ENCODE data around the gene WDR87. TPM values are rescaled to one million over a fixed set of nuclear protein-coding genes. Genes with fewer than 3 reads are reported as not detected.
A peak's percentile ranks its signal among the peaks of the same experiment; 100 is the strongest.

WDR87 gene
- total RNA-seq, 1 experiment from 2014 or later, result not detected

GRCh38 chr19:37936166-37936565 is 29.8 kb upstream of the WDR87 start:
- H3K9ac ChIP-seq (ENCODE audit: low read length), result no peak overlapping the region
- H3K27ac ChIP-seq (ENCODE audit: low read length), result no peak overlapping the region
- peaks cover 20% of the 10 kb centered on the region for H3K4me1 ChIP-seq (ENCODE audit: low read length)

GRCh38 chr19:37935341-37935740 is 28.9 kb upstream of the WDR87 start:
- H3K9ac ChIP-seq (ENCODE audit: low read length), result no peak overlapping the region
- H3K36me3 ChIP-seq (ENCODE audit: insufficient read depth, low read length), result peaks cover 69% of the 10 kb centered on the region
- no peaks in the 10 kb centered on the region for H4K20me1 ChIP-seq (ENCODE audit: insufficient read depth, low read depth, low read length)
- no peak for DNase-seq
- H3K27ac ChIP-seq (ENCODE audit: low read length), result no peak overlapping the region
- no peaks in the 10 kb centered on the region for H3K27me3 ChIP-seq (ENCODE audit: low read length)
- peaks cover 20% of the 10 kb centered on the region for H3K4me1 ChIP-seq (ENCODE audit: low read length)
- H3K9me3 ChIP-seq (ENCODE audit: low read length), result peaks cover 28% of the 10 kb centered on the region
- H3K4me2 ChIP-seq (ENCODE audit: low read depth, low read length, poor library complexity, severe bottlenecking), result no peak overlapping the region
- peaks cover 98% of the 10 kb centered on the region for H3K79me2 ChIP-seq (ENCODE audit: low read length)
- H3K9me2 ChIP-seq (replicated peaks; ENCODE audit: insufficient read depth, low read length), result no peaks in the 10 kb centered on the region
- H2AFZ ChIP-seq (ENCODE audit: low read length), result no peak overlapping the region
- H3K4me3 ChIP-seq (ENCODE audit: low read length), result no peak overlapping the region

More at GRCh38 chr19:37936166-37936565, 29.8 kb upstream of the WDR87 start:
- Histone ChIP-seq H3K9me3 (ENCODE audit: low read length) (peaks cover 28% of the 10 kb centered on the region), H4K20me1 (ENCODE audit: insufficient read depth, low read depth, low read length) (no peaks in the 10 kb centered on the region), H3K4me2 (ENCODE audit: low read depth, low read length, poor library complexity, severe bottlenecking) (no peak overlapping the region), H3K9me2 (replicated peaks; ENCODE audit: insufficient read depth, low read length) (no peaks in the 10 kb centered on the region), H3K27me3 (ENCODE audit: low read length) (no peaks in the 10 kb centered on the region), H3K36me3 (ENCODE audit: insufficient read depth, low read length) (peaks cover 61% of the 10 kb centered on the region), H2AFZ (ENCODE audit: low read length) (no peak overlapping the region), H3K79me2 (ENCODE audit: low read length) (peaks cover 98% of the 10 kb centered on the region), H3K4me3 (ENCODE audit: low read length) (no peak overlapping the region)
- DNase-seq, result no peak

- Histone ChIP-seq H3K4me2 (ENCODE audit: low read depth, low read length, poor library complexity, severe bottlenecking) (no peak overlapping the region), H3K9me3 (ENCODE audit: low read length) (peaks cover 28% of the 10 kb centered on the region), H3K27me3 (ENCODE audit: low read length) (no peaks in the 10 kb centered on the region), H2AFZ (ENCODE audit: low read length) (no peak overlapping the region), H3K4me1 (ENCODE audit: low read length) (peaks cover 20% of the 10 kb centered on the region), H4K20me1 (ENCODE audit: insufficient read depth, low read depth, low read length) (no peaks in the 10 kb centered on the region), H3K27ac (ENCODE audit: low read length) (no peak overlapping the region), H3K4me3 (ENCODE audit: low read length) (no peak overlapping the region), H3K9me2 (replicated peaks; ENCODE audit: insufficient read depth, low read length) (no peaks in the 10 kb centered on the region), H3K36me3 (ENCODE audit: insufficient read depth, low read length) (peaks cover 73% of the 10 kb centered on the region), H3K79me2 (ENCODE audit: low read length) (peaks cover 98% of the 10 kb centered on the region), H3K9ac (ENCODE audit: low read length) (no peak overlapping the region)
- no peak for DNase-seq
These were observed 27.6 kb upstream of the WDR87 start for GRCh38 chr19:37933937-37934358.

GRCh38 chr19:37932985-37933936 is 26.9 kb upstream of the WDR87 start:
- no peak overlapping the region for H3K27ac ChIP-seq (ENCODE audit: low read length)
- no peak overlapping the region for H3K4me2 ChIP-seq (ENCODE audit: low read depth, low read length, poor library complexity, severe bottlenecking)
- peaks cover 28% of the 10 kb centered on the region for H3K9me3 ChIP-seq (ENCODE audit: low read length)
- H3K9me2 ChIP-seq (replicated peaks; ENCODE audit: insufficient read depth, low read length), result no peaks in the 10 kb centered on the region
- H3K36me3 ChIP-seq (ENCODE audit: insufficient read depth, low read length), result peaks cover 70% of the 10 kb centered on the region
- H3K9ac ChIP-seq (ENCODE audit: low read length), result no peak overlapping the region
- peaks cover 19% of the 10 kb centered on the region for H3K4me1 ChIP-seq (ENCODE audit: low read length)
- no peak overlapping the region; the same call in 1 of the 2 replicates for H3K4me3 ChIP-seq (ENCODE audit: low read length)
- no peaks in the 10 kb centered on the region for H4K20me1 ChIP-seq (ENCODE audit: insufficient read depth, low read depth, low read length)
- peaks cover 94% of the 10 kb centered on the region for H3K79me2 ChIP-seq (ENCODE audit: low read length)
- no peaks in the 10 kb centered on the region for H3K27me3 ChIP-seq (ENCODE audit: low read length)
- no peak for DNase-seq
- no peak overlapping the region for H2AFZ ChIP-seq (ENCODE audit: low read length)

GRCh38 chr19:37931881-37932655 is 25.7 kb upstream of the WDR87 start:
- Histone ChIP-seq H4K20me1 (ENCODE audit: insufficient read depth, low read depth, low read length) (no peaks in the 10 kb centered on the region), H3K27me3 (ENCODE audit: low read length) (no peaks in the 10 kb centered on the region), H3K36me3 (ENCODE audit: insufficient read depth, low read length) (peaks cover 70% of the 10 kb centered on the region), H3K27ac (ENCODE audit: low read length) (peak overlapping the region; percentile 21; the same call in 1 of the 2 replicates), H3K9me3 (ENCODE audit: low read length) (peaks cover 28% of the 10 kb centered on the region), H3K4me1 (ENCODE audit: low read length) (peaks cover 26% of the 10 kb centered on the region), H3K9ac (ENCODE audit: low read length) (no peak overlapping the region), H2AFZ (ENCODE audit: low read length) (no peak overlapping the region), H3K79me2 (ENCODE audit: low read length) (peaks cover 89% of the 10 kb centered on the region), H3K9me2 (replicated peaks; ENCODE audit: insufficient read depth, low read length) (no peaks in the 10 kb centered on the region), H3K4me3 (ENCODE audit: low read length) (no peak overlapping the region), H3K4me2 (ENCODE audit: low read depth, low read length, poor library complexity, severe bottlenecking) (no peak overlapping the region)
- no peak for DNase-seq

GRCh38 chr19:37930416-37930815 is 24.0 kb upstream of the WDR87 start:
- Histone ChIP-seq H3K27me3 (ENCODE audit: low read length) (no peaks in the 10 kb centered on the region), H3K9me3 (ENCODE audit: low read length) (peaks cover 23% of the 10 kb centered on the region), H3K36me3 (ENCODE audit: insufficient read depth, low read length) (peaks cover 53% of the 10 kb centered on the region), H4K20me1 (ENCODE audit: insufficient read depth, low read depth, low read length) (no peaks in the 10 kb centered on the region), H3K4me3 (ENCODE audit: low read length) (no peak overlapping the region), H2AFZ (ENCODE audit: low read length) (no peak overlapping the region), H3K9ac (ENCODE audit: low read length) (no peak overlapping the region), H3K4me2 (ENCODE audit: low read depth, low read length, poor library complexity, severe bottlenecking) (no peak overlapping the region), H3K4me1 (ENCODE audit: low read length) (peaks cover 43% of the 10 kb centered on the region), H3K79me2 (ENCODE audit: low read length) (peaks cover 72% of the 10 kb centered on the region), H3K27ac (ENCODE audit: low read length) (peak overlapping the region; percentile 99), H3K9me2 (replicated peaks; ENCODE audit: insufficient read depth, low read length) (no peaks in the 10 kb centered on the region)
- no peak for DNase-seq

GRCh38 chr19:37929355-37929923 is 23.0 kb upstream of the WDR87 start:
- DNase-seq, result no peak
- Histone ChIP-seq H3K36me3 (ENCODE audit: insufficient read depth, low read length) (peaks cover 44% of the 10 kb centered on the region), H3K4me3 (ENCODE audit: low read length) (peak overlapping the region; percentile 58), H3K4me1 (ENCODE audit: low read length) (peaks cover 53% of the 10 kb centered on the region), H3K4me2 (ENCODE audit: low read depth, low read length, poor library complexity, severe bottlenecking) (peak overlapping the region; percentile 78), H3K9ac (ENCODE audit: low read length) (peak overlapping the region; percentile 72), H3K27me3 (ENCODE audit: low read length) (no peaks in the 10 kb centered on the region), H3K9me2 (replicated peaks; ENCODE audit: insufficient read depth, low read length) (no peaks in the 10 kb centered on the region), H4K20me1 (ENCODE audit: insufficient read depth, low read depth, low read length) (no peaks in the 10 kb centered on the region), H3K9me3 (ENCODE audit: low read length) (peaks cover 15% of the 10 kb centered on the region; the same call in 1 of the 2 replicates), H3K27ac (ENCODE audit: low read length) (peak overlapping the region; percentile 99), H3K79me2 (ENCODE audit: low read length) (peaks cover 71% of the 10 kb centered on the region), H2AFZ (ENCODE audit: low read length) (no peak overlapping the region)

All from Karpas-422 (cell line).